ENCODE measurements around the gene ZNF784. TPM values are rescaled to one million over a fixed set of nuclear protein-coding genes. Genes with fewer than 3 reads are reported as not detected.

The ZNF784 gene
- total RNA-seq, 2 experiments from 2014 or later: 3.4 to 4.0 TPM

DNA sequence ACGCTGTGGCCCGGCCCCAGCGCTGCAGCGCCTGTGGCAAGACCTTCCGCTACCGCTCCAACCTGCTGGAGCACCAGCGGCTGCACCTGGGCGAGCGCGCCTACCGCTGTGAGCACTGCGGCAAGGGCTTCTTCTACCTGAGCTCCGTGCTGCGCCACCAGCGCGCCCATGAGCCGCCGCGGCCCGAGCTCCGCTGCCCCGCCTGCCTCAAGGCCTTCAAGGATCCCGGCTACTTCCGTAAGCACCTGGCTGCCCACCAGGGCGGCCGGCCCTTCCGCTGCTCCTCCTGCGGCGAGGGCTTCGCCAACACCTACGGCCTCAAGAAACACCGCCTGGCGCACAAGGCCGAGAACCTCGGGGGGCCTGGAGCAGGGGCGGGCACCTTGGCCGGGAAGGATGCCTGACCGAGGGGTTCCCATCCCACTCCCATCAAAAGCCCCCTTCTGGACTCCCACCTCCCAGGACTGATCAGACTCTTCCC lies 7.9 kb downstream of the ZNF784 start:
- H3K36me3 ChIP-seq (ENCODE audit: insufficient read depth, low read length): peaks cover 40% of the 10 kb centered on the region
- intact Hi-C loops (cut with micrococcal nuclease; ENCODE audit: unreplicated experiment): no loop called here
- H2AFZ ChIP-seq (ENCODE audit: low read length): no peak overlapping the region
- ChIA-PET POLR2A (no interaction called here), CTCF (ENCODE audit: unreplicated experiment) (no interaction called here)
- H4K20me1 ChIP-seq (ENCODE audit: insufficient read depth, low read length): no peaks in the 10 kb centered on the region
- no peaks in the 10 kb centered on the region for H3K9me3 ChIP-seq (ENCODE audit: low read length)
- no peaks in the 10 kb centered on the region for H3K79me2 ChIP-seq (ENCODE audit: insufficient read depth, low read depth, low read length)
- no peak overlapping the region for H3K27ac ChIP-seq (ENCODE audit: low read depth, low read length, poor library complexity, severe bottlenecking)
- no peak for DNase-seq (ENCODE audit: low spot score)
- no peaks in the 10 kb centered on the region for H3K9me2 ChIP-seq (ENCODE audit: insufficient read depth, low read length)
- BruUV-seq (replicated peaks): no TSS peak
- H3K4me3 ChIP-seq (ENCODE audit: low read depth, low read length, poor library complexity, severe bottlenecking): no peak overlapping the region
- no peaks in the 10 kb centered on the region for H3K4me1 ChIP-seq (ENCODE audit: insufficient read depth, low read length, poor library complexity, severe bottlenecking)
- no peak overlapping the region for H3K4me2 ChIP-seq (ENCODE audit: low read length)
- TF ChIP-seq EZH2phosphoT487 (IDR thresholded peaks at IDR 0.05; ENCODE audit: borderline replicate concordance, low read depth, low read length): no peak
- TF ChIP-seq, protein P1, sequence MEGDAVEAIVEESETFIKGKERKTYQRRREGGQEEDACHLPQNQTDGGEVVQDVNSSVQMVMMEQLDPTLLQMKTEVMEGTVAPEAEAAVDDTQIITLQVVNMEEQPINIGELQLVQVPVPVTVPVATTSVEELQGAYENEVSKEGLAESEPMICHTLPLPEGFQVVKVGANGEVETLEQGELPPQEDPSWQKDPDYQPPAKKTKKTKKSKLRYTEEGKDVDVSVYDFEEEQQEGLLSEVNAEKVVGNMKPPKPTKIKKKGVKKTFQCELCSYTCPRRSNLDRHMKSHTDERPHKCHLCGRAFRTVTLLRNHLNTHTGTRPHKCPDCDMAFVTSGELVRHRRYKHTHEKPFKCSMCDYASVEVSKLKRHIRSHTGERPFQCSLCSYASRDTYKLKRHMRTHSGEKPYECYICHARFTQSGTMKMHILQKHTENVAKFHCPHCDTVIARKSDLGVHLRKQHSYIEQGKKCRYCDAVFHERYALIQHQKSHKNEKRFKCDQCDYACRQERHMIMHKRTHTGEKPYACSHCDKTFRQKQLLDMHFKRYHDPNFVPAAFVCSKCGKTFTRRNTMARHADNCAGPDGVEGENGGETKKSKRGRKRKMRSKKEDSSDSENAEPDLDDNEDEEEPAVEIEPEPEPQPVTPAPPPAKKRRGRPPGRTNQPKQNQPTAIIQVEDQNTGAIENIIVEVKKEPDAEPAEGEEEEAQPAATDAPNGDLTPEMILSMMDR (conservative IDR thresholded peaks at IDR 0.05; ENCODE audit: low read length): no peak

DNA sequence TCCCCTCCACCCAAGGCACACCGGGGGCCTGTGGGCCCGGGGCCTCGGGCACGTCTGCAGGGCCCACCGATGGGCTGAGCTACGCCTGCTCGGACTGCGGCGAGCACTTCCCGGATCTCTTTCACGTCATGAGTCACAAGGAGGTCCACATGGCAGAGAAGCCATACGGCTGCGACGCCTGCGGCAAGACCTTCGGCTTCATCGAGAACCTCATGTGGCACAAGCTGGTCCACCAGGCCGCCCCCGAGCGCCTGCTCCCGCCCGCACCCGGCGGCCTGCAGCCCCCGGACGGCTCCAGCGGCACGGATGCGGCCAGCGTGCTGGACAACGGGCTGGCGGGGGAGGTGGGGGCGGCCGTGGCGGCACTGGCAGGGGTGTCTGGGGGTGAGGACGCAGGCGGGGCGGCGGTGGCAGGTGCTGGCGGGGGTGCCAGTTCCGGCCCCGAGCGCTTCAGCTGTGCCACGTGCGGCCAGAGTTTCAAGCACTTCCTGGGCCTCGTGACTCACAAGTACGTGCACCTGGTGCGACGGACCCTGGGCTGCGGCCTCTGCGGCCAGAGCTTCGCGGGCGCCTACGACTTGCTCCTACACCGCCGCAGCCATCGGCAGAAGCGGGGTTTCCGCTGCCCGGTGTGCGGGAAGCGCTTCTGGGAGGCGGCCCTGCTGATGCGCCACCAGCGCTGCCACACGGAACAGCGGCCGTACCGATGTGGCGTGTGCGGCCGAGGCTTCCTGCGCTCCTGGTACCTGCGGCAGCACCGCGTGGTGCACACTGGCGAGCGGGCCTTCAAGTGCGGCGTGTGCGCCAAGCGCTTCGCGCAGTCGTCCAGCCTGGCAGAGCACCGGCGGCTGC lies 8.6 kb downstream of the ZNF784 start:
- no TSS peak for BruUV-seq (replicated peaks)
- DNase-seq (ENCODE audit: low spot score): no peak
- intact Hi-C loops (cut with micrococcal nuclease; ENCODE audit: unreplicated experiment): no loop called here
- no peaks in the 10 kb centered on the region for H3K9me2 ChIP-seq (ENCODE audit: insufficient read depth, low read length)
- POLR2A ChIA-PET: no interaction called here
- H3K4me3 ChIP-seq (ENCODE audit: low read depth, low read length, poor library complexity, severe bottlenecking): no peak overlapping the region
- peaks cover 40% of the 10 kb centered on the region for H3K36me3 ChIP-seq (ENCODE audit: insufficient read depth, low read length)
- no peak overlapping the region for H3K4me2 ChIP-seq (ENCODE audit: low read length)
- TF ChIP-seq, protein P1 (conservative IDR thresholded peaks at IDR 0.05; ENCODE audit: low read length): no peak
- TF ChIP-seq EZH2phosphoT487 (IDR thresholded peaks at IDR 0.05; ENCODE audit: borderline replicate concordance, low read depth, low read length): no peak
- no peaks in the 10 kb centered on the region for H3K79me2 ChIP-seq (ENCODE audit: insufficient read depth, low read depth, low read length)
- H2AFZ ChIP-seq (ENCODE audit: low read length): no peak overlapping the region
- H4K20me1 ChIP-seq (ENCODE audit: insufficient read depth, low read length): no peaks in the 10 kb centered on the region
- H3K27ac ChIP-seq (ENCODE audit: low read depth, low read length, poor library complexity, severe bottlenecking): no peak overlapping the region
- CTCF ChIA-PET (ENCODE audit: unreplicated experiment): no interaction called here
- no peaks in the 10 kb centered on the region for H3K4me1 ChIP-seq (ENCODE audit: insufficient read depth, low read length, poor library complexity, severe bottlenecking)
- no peaks in the 10 kb centered on the region for H3K9me3 ChIP-seq (ENCODE audit: low read length)
